NCI-H1417 (cell line): ENCODE results near the gene CHST15.

Experiments
- DNase-seq, 3 experiments: peaks; one replicate each; lab custom pipeline; 2025; lab: John Stamatoyannopoulos, UW

Gene CHST15

GRCh38 chr10:123998197-123999141, 94.9 kb downstream of the CHST15 start:
- no peak for DNase-seq

GRCh38 chr10:123997486-123998196, 95.8 kb downstream of the CHST15 start:
- no peak for DNase-seq

DNA sequence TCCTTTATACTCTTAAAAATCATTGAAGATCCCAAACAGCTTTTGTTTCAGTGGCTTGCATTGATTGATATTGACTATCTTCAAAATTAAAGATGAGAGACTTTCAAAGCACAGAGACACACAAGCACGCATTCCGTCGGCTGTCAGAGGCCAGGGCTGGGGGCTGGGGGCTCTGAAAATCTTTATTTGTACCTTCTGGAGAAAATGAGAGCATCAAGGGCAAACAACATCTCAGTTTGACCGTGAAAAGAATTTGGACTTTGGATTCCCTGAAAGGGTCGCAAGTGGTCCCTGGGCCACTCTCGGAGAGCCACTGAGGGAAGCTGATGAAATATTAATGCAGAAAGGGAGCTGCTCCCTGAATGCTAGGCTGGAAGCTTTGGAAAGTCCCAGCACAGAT, 96.4 kb downstream of the CHST15 start:
- no peak for DNase-seq

GRCh38 chr10:123996302-123996701, 97.1 kb downstream of the CHST15 start:
- peak in 1 of 3 experiments; percentile 38 for DNase-seq

GRCh38 chr10:123995461-123996131, 97.8 kb downstream of the CHST15 start:
- DNase-seq: peak; percentile 2 to 32 (median 5)

GRCh38 chr10:123995082-123995460, 98.3 kb downstream of the CHST15 start:
- no peak for DNase-seq

DNA sequence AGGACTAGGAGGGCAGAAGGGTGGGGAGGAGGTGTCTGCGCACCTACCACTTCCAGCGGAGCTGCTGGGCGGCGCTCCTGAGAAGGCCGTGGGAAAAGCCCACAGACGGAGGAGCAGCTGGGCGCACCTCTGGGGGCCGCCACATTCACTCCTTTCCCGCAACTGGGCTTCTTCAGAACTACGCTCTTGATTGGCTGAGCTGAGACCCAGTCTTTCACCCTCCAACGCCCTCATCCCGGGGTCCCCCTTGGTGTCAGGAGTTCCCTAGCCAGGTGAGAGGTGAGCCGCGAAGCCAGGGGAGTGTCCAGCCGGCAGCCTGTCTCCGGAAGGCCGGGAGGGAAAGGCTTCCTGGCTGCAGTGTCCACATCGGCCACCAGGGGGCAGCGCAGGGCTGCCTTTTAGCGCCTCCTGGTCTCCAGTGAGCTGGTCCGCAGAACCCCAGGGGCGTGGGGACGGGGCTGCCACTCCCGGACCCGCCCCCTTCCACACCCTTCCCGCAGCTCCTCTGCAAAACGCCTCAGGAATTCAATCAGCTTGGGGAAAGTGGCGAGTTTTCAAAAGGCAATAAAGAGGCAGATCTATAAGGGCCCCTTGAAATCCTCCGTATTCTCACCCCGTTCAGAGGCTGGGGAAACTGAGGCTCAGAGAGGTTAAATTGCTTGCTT, 98.8 kb downstream of the CHST15 start:
- peak; percentile 72 to 83 (median 74) for DNase-seq

DNA sequence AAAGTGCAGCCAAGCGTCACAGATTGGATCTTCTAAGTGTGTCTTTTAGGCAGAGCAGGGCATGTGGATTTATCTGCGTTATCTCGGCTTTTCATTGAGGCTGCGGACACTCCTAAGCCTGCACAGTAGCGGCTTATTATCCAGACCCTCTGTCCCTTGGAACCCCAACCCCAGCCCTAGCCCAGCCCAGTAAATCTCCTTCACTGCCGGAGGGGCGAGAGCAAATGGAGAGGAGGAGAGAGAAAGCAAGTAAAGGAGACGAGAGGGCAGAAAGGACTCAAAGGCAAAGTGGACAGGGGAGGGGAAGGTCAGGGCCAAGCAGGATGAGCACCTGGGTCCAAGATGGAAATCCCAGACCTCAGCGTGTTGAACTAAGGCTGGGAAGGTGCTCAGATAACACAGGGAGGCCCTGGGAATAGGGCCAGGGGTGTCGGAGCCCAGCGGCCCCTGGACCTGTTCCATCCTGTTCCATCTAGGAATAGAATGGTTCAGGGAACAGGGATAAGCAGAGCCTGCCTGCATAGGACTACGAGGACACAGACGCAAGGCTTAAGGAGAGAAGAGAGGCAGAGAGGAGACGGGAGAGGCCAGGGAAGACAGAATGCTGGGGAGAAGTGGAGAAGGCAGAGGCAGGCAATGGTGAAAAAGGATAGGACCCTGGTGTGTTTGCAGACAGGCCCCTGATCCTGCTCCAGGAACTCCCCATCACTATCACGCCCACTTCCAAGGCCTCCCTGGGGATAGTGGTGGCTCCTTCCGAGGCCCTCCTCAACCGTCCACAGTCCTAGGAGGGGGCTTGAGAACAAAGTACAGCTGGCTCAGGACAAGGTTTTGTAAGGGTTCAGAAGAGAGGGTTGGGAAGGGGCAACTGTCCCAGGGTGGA, 99.6 kb downstream of the CHST15 start:
- no peak for DNase-seq

GRCh38 chr10:123991611-123992570, 101.5 kb downstream of the CHST15 start:
- DNase-seq: no peak

- no peak for DNase-seq
These were observed 102.5 kb downstream of the CHST15 start for GRCh38 chr10:123990889-123991288.

GRCh38 chr10:123988694-123989093, 104.7 kb downstream of the CHST15 start:
- no peak for DNase-seq

DNA sequence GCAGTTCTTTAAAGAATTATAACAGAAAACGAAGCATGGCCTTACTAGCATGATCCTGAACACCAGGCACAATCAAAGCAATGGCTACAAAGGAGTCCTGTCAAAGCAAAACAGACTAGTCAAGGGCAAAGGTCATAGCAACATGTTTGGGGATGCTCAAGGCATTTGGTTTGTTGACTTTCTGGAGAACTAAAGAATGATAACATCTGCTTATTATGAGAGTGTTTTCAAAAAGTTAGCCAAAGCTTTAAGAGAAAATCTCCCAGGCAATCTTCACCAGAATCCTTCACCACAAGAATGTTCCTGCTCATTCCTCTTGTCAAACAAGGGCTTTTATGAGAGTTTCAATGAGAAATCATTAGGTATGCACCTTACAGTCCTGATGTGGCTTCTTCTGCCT, 106.7 kb downstream of the CHST15 start:
- no peak for DNase-seq

GRCh38 chr10:123974406-123974805, 119.0 kb downstream of the CHST15 start:
- DNase-seq: no peak

GRCh38 chr10:123972481-123973401, 120.7 kb downstream of the CHST15 start:
- peak in 2 of 3 experiments; percentile 40 to 54 for DNase-seq

DNA sequence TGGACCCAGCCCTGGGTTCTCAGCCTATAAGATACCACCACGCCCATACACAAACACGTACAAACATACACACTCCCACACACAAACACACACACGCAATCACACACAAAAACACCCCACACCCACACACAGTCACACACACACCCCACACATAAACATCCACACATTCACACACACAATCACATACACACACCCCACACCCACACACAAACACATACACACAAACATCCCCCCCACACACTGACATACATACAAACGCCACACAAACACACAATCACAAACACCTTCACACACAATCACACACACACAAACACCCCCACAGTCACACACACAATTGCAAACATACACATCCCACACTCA, 122.5 kb downstream of the CHST15 start:
- DNase-seq: peak in 1 of 3 experiments; percentile 2

GRCh38 chr10:123970207-123970926, 123.0 kb downstream of the CHST15 start:
- DNase-seq: peak in 2 of 3 experiments; percentile 15 to 28

GRCh38 chr10:123967626-123968243, 125.7 kb downstream of the CHST15 start:
- DNase-seq: peak; percentile 33 to 65 (median 39)

DNA sequence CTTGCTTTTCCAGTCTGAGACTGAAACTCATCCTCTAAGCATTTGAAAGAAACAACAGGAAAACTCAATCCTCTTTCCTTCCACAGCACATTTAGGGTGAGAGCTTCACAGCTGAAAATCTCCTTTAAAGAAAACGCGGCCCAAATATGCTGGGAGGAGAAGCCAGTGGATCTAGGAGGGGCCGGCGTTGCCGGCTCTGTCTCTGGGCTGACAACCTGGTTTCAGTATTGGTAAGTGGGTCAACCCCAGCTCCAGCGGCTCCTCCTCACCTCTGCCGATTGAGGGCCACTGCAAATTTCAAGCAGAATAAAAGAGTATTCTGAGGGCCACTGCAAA, 126.5 kb downstream of the CHST15 start:
- no peak for DNase-seq
